GM18505 (cell line): ENCODE data around the gene ADAMTS3.
A peak's percentile ranks its signal among the peaks of the same experiment; 100 is the strongest.
"Not testable (repeated sequence)": the region's sequence is repeated elsewhere in the genome, so short reads cannot be mapped to it uniquely, and the experiment has no call there.

ENCODE experiments used
- ATAC-seq: cut with Tn5 transposase; IDR thresholded peaks from one replicate; pipeline ENCODE4 v1.9.1; 2021; ENCODE audit not compliant: unreplicated experiment
- POLR2A ChIP-seq: IDR thresholded peaks from 4 replicates; pipeline ENCODE4 v1.6.1; 2011; ENCODE audit warnings: borderline replicate concordance; ENCODE audit not compliant: insufficient read depth, insufficient read length; ENCODE audit errors: extremely low read depth

Gene ADAMTS3

GRCh38 chr4:72567821-72568675 is 973 bp downstream of the ADAMTS3 start:
- ATAC-seq = peak; percentile 59
- no peak for TF ChIP-seq POLR2A

GRCh38 chr4:72567036-72567435 is 2.0 kb downstream of the ADAMTS3 start:
- no peak for ATAC-seq
- no peak for TF ChIP-seq POLR2A

- no peak for ATAC-seq
- TF ChIP-seq POLR2A = no peak
Measured at GRCh38 chr4:72566464-72566972, 2.5 kb downstream of the ADAMTS3 start.

- no peak for ATAC-seq
- no peak for TF ChIP-seq POLR2A
Measured at GRCh38 chr4:72564789-72565188, 4.2 kb downstream of the ADAMTS3 start.

- TF ChIP-seq POLR2A = no peak
Measured at GRCh38 chr4:72564184-72564583, 4.8 kb downstream of the ADAMTS3 start.

GRCh38 chr4:72558655-72559054 is 10.4 kb downstream of the ADAMTS3 start:
- TF ChIP-seq POLR2A = no peak
- no peak for ATAC-seq

More at GRCh38 chr4:72564184-72564583, 4.8 kb downstream of the ADAMTS3 start:
- no peak for ATAC-seq

GRCh38 chr4:72557021-72557420 is 12.0 kb downstream of the ADAMTS3 start:
- TF ChIP-seq POLR2A = no peak
- ATAC-seq = no peak

- TF ChIP-seq POLR2A = no peak
- ATAC-seq = no peak
Measured at GRCh38 chr4:72555377-72555831, 13.6 kb downstream of the ADAMTS3 start.

- no peak for ATAC-seq
Measured at GRCh38 chr4:72553540-72554337, 15.3 kb downstream of the ADAMTS3 start.

GRCh38 chr4:72552447-72552846 is 16.6 kb downstream of the ADAMTS3 start:
- TF ChIP-seq POLR2A = no peak

More at GRCh38 chr4:72553540-72554337, 15.3 kb downstream of the ADAMTS3 start:
- TF ChIP-seq POLR2A = no peak

GRCh38 chr4:72546456-72546855 is 22.6 kb downstream of the ADAMTS3 start:
- no peak for TF ChIP-seq POLR2A
- no peak for ATAC-seq

More at GRCh38 chr4:72552447-72552846, 16.6 kb downstream of the ADAMTS3 start:
- ATAC-seq = no peak

GRCh38 chr4:72540694-72541093 is 28.3 kb downstream of the ADAMTS3 start:
- not testable (repeated sequence) for ATAC-seq

- TF ChIP-seq POLR2A = no peak
- no peak for ATAC-seq
Measured at GRCh38 chr4:72538006-72538405, 31.0 kb downstream of the ADAMTS3 start.
